IPS DF 4.7 (cell line): ENCODE measurements around the gene MATN4.

ENCODE experiments used
- DNase-seq: peaks from one replicate; pipeline ENCODE4 v3.0.0-alpha.2; 2013; ENCODE audit warnings: low spot score; ENCODE audit errors: extremely low read depth

MATN4 gene

DNA sequence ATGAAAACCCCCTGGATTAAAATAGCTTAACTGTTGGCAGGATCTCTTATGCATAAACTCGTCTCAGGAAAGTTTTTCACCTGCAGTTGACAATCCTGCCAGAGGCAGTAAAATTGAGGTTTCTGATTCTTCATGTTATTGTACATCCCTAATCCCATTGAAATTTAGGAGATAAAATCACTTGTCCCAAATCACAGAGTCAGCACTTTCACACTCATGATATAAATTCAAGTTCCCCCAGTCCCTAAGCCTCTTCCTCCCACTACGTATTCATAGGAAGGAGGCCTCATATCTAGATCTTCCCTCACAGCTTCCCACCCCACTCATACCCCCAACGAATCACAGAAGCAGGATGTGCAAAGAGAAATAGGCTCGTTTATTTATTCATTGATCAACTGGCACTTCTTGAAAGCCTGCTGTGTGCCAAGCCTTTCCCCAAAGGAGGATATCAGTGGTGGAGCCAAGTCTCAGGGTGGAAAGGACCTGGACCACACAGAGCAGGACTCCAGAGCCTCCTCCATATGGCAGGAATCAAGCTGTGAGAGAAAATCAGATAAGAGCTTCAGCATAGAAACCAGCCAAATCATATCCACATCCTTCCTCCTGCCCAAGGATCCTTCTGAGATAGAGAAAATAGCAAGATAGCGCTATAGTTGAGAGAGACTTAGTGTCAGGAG lies 56.1 kb downstream of the MATN4 start:
- no peak for DNase-seq

DNA sequence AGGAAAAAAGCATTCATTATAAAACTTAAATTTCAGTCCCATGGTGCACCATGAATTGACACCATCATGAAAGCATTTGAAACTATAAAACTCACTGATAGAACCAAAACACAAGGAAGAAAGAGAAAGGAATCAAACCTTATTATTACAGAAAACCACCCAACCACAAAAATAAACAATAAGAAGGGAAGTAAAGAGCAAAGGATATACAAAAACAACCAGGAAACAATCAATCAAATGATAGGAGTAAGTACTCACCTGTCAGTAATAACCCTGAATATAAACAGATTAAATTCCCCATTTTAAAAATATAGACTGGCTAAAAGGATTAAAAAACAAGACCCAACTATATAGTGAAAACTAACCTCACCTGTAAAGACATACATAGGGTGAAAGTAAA lies 59.5 kb downstream of the MATN4 start:
- no peak for DNase-seq

DNA sequence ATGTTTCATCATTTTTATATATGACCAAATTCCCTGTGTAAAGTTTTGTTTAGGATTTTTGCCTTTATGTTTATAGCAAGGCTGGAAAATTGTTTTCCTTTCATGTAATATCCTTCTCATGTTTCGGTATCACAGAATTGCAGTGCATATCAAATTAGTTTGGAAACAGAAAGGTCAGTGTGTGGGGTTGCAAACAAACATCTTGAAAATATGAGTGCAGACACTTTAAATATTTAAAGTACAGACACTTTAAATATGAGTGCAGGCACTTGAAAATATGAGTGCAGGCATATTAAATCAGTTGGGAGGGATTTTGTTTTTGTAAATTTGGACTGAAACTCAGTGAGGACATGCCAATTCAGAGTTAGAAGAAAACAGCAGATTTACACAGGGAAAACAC lies 60.2 kb downstream of the MATN4 start:
- DNase-seq, result no peak

DNA sequence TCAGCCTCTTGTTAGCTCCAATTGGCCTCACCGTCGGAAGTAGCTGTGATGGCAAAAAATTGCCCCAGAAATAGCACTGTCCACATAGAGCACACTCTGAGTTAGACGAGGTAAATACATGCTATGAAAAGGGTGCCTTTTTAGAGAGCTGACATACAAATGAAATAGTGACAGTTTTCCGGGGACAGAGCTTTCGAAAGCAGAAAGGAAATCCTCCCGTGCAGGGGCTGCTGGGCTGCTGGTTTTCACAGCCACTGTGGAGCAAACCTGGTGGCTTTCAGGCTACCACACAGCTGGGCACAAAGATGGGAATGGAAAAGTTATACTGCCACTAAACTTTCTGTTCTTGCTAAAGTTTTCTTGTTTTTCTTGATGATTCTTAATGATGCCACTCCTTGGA lies 62.0 kb downstream of the MATN4 start:
- no peak for DNase-seq
